Measurements from ENCODE around the gene RAB39B.

DNA sequence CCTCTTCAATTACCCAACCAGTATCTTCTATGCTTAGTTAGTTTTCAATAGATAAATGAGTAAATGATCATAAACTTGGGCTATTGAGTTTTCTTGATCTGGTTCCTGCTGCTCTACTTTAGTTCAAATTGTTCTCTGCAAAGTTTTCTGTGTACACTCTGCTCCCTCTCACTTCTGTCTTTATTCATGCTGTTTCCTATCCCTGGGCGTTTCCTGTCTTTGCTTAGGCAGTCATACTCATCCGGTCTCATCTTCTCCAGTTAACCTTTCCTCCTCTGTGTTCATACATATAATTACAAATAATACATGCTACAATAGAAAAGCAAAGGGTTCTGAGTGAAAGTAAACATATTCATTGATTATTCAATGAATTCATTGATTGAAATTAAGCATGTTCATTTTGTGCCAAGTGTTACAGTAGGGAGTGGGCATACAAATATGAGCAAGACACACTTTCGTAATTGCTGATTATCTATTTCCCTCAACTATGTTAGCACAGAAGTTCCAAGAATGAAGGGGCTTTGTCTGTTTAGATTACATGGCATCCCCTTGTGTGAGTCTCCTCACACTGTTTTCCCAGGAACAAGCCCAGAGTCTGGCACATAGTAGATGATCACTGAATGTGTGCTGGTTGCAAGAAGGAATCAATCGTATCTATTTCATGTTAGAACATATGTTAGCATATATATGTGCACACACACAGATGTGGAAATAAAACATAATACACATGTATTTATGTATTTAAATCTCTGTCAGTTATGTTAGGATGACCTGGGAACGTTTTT, 1.1 kb downstream of the RAB39B start:
- TF ChIP-seq, protein P1, sequence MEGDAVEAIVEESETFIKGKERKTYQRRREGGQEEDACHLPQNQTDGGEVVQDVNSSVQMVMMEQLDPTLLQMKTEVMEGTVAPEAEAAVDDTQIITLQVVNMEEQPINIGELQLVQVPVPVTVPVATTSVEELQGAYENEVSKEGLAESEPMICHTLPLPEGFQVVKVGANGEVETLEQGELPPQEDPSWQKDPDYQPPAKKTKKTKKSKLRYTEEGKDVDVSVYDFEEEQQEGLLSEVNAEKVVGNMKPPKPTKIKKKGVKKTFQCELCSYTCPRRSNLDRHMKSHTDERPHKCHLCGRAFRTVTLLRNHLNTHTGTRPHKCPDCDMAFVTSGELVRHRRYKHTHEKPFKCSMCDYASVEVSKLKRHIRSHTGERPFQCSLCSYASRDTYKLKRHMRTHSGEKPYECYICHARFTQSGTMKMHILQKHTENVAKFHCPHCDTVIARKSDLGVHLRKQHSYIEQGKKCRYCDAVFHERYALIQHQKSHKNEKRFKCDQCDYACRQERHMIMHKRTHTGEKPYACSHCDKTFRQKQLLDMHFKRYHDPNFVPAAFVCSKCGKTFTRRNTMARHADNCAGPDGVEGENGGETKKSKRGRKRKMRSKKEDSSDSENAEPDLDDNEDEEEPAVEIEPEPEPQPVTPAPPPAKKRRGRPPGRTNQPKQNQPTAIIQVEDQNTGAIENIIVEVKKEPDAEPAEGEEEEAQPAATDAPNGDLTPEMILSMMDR (conservative IDR thresholded peaks at IDR 0.05; ENCODE audit: low read length), result no peak
- TF ChIP-seq EZH2phosphoT487 (IDR thresholded peaks at IDR 0.05; ENCODE audit: borderline replicate concordance, low read depth, low read length), result no peak

All from OCI-LY7 (cell line).